NB4 (cell line): ENCODE data around the gene CRTAP.

Experiments used
- CTCF ChIP-seq: IDR thresholded peaks from one replicate; pipeline ENCODE4 v1.5.1; 2012; ENCODE audit warnings: low read depth, low read length
- POLR2A ChIP-seq: IDR thresholded peaks from 2 replicates; pipeline ENCODE4 v1.6.1; 2011; ENCODE audit warnings: mild to moderate bottlenecking; ENCODE audit not compliant: insufficient read length; ENCODE audit errors: extremely low read depth

GRCh38 chr3:33166095-33166494 is 52.3 kb downstream of the CRTAP start:
- TF ChIP-seq CTCF (no peak), POLR2A (no peak)
